NB4 (cell line): ENCODE measurements around the gene ARFIP2.

Experiments
- DNase-seq: peaks from one replicate; pipeline ENCODE4 v3.0.0; 2010; ENCODE audit warnings: low read depth
- H3K4me3 ChIP-seq: one replicate; pipeline ENCODE4 v1.5.1; 2011; ENCODE audit warnings: mild to moderate bottlenecking, low read depth, low read length, moderate library complexity
- MYC ChIP-seq: IDR thresholded peaks from 2 replicates; pipeline ENCODE4 v1.6.1; 2011; ENCODE audit warnings: low read depth, low read length
- POLR2A ChIP-seq: IDR thresholded peaks from 2 replicates; pipeline ENCODE4 v1.6.1; 2011; ENCODE audit warnings: mild to moderate bottlenecking; ENCODE audit not compliant: insufficient read length; ENCODE audit errors: extremely low read depth
- TF ChIP-seq, protein P1 (sequence below): IDR thresholded peaks from 2 replicates; pipeline ENCODE4 v1.6.1; 2011; ENCODE audit warnings: low read depth, low read length
- TF ChIP-seq, protein P2 (sequence below): IDR thresholded peaks from one replicate; pipeline ENCODE4 v1.5.1; 2012; ENCODE audit warnings: low read depth, low read length

ARFIP2 gene

DNA sequence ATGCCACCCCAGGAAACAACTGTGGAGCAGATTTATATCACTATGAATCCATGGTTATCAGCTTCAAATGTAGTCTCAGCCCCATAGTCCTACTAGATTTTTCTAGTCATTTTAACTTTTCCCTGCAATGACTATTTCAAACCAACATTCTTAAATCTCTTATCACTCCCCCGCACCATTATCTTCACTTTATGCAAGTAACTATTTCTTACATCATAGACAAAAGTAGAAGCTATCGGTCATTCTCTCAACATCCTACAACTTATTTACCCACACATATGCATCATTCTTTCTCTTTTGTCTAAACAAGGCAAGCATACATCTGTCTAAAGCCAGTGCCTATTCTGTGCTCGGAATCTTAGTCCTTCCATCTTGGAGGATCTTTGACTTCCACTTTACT, 4.5 kb upstream of the ARFIP2 start:
- no peak for DNase-seq
- no peak overlapping the region for H3K4me3 ChIP-seq
- TF ChIP-seq, protein P1, sequence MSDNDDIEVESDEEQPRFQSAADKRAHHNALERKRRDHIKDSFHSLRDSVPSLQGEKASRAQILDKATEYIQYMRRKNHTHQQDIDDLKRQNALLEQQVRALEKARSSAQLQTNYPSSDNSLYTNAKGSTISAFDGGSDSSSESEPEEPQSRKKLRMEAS, result no peak

DNA sequence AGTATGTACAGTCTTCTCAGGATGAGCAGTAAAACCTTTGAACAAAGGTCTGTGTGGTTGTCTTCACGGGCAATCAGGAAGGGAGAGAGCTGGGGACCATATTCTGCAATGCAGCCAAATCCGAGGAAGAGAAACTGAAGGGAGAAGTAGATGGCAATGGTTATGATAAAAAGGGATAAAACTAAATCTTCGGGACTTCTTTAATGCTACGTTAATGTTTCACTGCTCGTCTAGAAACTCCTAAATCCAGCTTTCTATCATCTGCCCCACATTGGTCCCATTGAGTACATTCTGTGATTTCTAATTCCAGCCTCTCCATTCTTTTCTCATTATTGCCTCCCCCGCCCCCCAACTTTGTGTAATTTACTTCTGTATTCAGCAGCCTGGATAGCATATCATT, 1.9 kb upstream of the ARFIP2 start:
- TF ChIP-seq, protein P2, sequence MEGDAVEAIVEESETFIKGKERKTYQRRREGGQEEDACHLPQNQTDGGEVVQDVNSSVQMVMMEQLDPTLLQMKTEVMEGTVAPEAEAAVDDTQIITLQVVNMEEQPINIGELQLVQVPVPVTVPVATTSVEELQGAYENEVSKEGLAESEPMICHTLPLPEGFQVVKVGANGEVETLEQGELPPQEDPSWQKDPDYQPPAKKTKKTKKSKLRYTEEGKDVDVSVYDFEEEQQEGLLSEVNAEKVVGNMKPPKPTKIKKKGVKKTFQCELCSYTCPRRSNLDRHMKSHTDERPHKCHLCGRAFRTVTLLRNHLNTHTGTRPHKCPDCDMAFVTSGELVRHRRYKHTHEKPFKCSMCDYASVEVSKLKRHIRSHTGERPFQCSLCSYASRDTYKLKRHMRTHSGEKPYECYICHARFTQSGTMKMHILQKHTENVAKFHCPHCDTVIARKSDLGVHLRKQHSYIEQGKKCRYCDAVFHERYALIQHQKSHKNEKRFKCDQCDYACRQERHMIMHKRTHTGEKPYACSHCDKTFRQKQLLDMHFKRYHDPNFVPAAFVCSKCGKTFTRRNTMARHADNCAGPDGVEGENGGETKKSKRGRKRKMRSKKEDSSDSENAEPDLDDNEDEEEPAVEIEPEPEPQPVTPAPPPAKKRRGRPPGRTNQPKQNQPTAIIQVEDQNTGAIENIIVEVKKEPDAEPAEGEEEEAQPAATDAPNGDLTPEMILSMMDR, result no peak
- TF ChIP-seq, protein P1, result no peak
- TF ChIP-seq MYC, result no peak
- TF ChIP-seq POLR2A, result no peak
- DNase-seq, result no peak
- H3K4me3 ChIP-seq, result peak overlapping the region; percentile 99

DNA sequence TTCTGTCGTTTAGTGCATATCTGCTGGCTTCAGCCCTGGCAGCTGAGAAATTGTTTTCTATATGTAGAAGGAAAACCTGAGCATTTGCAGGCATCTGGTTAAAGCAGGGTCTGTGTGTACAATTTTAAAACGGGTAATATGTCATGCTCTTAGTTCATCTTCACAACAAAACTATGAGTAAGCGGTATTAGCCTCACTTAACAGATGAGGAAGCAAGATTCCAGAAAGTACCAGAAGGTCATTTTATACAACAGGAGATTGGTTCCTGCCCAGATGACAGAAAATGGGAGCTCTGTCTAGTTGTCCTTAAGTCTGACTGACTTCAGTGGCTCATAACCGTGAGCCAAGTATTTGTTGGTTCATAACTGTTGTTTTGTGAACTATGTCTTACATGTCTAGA, 1.3 kb upstream of the ARFIP2 start:
- no peak for DNase-seq
- H3K4me3 ChIP-seq, result peak overlapping the region; percentile 99
- TF ChIP-seq MYC, result no peak
- TF ChIP-seq, protein P2, result no peak
- no peak for TF ChIP-seq POLR2A
- TF ChIP-seq, protein P1, result no peak

DNA sequence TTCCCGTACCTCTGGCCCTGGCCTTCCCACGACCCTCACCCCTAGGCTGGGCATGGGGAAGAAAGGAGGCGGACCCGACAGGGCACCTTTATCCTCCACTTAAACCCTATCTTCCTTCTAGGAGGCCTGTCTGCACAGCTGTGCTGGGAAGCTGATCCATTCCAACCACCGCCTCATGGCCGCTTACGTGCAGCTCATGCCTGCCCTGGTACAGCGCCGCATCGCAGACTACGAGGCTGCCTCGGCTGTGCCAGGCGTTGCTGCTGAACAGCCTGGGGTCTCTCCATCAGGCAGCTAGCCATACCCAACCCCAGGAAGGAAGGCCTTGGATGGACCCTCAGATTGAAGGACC, 769 bp upstream of the ARFIP2 start:
- TF ChIP-seq, protein P2, result no peak
- TF ChIP-seq MYC (no peak), POLR2A (no peak)
- TF ChIP-seq, protein P1, result no peak
- no peak for DNase-seq
- peak overlapping the region; percentile 99 for H3K4me3 ChIP-seq

DNA sequence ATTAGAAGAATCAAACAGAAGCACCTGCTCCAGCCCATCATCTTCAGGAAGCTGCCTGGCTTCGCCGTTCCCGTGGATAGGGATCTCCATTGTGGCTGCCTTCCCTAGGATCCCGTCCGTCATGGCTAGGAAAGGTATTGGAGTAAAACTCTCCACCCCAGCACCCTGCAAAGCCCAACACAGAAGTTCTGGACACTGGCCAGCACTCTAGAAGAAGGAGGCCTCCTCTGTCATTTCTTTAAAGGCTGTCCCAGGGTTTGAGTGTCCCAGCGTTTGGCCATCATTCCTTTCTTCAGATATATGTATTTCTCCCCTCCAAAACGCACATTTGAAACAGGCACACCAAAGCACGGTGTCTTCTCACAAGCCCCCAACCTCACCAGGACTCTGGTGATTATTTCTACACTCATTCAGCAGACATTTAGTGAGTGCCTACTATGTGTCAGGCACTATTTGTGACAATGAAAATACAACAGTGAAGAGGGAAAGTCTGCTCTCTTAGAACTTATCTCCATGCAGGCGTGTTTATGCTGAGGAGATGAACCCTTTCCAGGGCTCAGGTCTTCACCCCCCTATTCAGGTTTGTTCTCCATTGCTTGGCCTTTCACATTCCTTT, 724 bp downstream of the ARFIP2 start:
- H3K4me3 ChIP-seq, result peak overlapping the region; percentile 99
- DNase-seq, result no peak
- TF ChIP-seq, protein P1, result no peak
- TF ChIP-seq, protein P2, result no peak
- no peak for TF ChIP-seq MYC
- TF ChIP-seq POLR2A, result no peak

DNA sequence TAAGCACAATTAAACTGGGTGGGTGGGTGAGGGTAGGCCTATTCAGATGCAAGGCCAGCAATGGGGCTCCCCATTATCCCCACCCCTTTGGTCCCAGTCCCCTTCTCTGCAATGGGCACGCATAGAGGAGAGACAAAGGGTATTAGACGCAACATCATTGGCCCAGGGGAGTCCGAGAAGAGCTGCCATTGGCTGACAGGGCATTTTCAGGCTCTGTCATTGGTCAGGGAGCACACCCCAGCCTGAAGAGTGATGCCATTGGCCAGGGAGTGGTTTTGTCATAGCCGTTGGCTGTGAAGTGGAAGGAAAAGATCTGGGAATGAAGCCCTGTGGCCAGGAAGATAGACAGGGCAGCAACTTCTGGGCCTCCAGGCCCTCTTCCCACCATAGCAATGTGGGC, 4.6 kb downstream of the ARFIP2 start:
- no peak for DNase-seq
- no peak for TF ChIP-seq POLR2A
- TF ChIP-seq, protein P1, result no peak
- TF ChIP-seq, protein P2, result no peak
- TF ChIP-seq MYC, result no peak

More for the DNA sequence above, 4.6 kb downstream of the ARFIP2 start:
- no peak overlapping the region for H3K4me3 ChIP-seq
